H1 (cell line): ENCODE data around the gene SNX12. TPM values are rescaled to one million over a fixed set of nuclear protein-coding genes. Genes with fewer than 3 reads are reported as not detected.
A peak's percentile ranks its signal among the peaks of the same experiment; 100 is the strongest.

Source experiments
- CTCF ChIA-PET: fragments of 300-600 bp; sonication (Branson Sonifier 250); formaldehyde crosslinking; loops from one replicate; lab custom pipeline; 2021; ENCODE audit not compliant: partially characterized antibody; lab: Charles Lee
- POLR2A ChIA-PET: fragments of 300-600 bp; sonication (Branson Sonifier 250); formaldehyde crosslinking; loops from one replicate; lab custom pipeline; 2021; ENCODE audit warnings: inconsistent platforms; ENCODE audit not compliant: partially characterized antibody; lab: Charles Lee
- DNase-seq, 2 experiments: peaks; one replicate each; pipeline versions ENCODE4 v3.0.0 to v3.0.0-alpha.2; 2010 to 2022; ENCODE audit warnings: low spot score in 2 of 2, low read depth in 1 of 2, mixed read lengths in 1 of 2
- FAIRE-seq: peaks from 2 replicates; lab custom pipeline; 2011; peaks lifted over from hg19 to GRCh38; lab: Jason Lieb, UNC
- H2AFZ ChIP-seq: 2 replicates; pipeline ENCODE4 v1.8.1; 2012; ENCODE audit warnings: low read length, inconsistent platforms
- H2AK5ac ChIP-seq: 2 replicates; pipeline ENCODE4 v1.6.1; 2013; ENCODE audit warnings: low read depth, low read length
- H2BK120ac ChIP-seq: replicated peaks from 2 replicates; pipeline ENCODE3; 2013; ENCODE audit warnings: low read depth, low read length, inconsistent platforms
- H2BK12ac ChIP-seq: 2 replicates; pipeline ENCODE4 v1.6.1; 2013; ENCODE audit warnings: low read depth, low read length
- H2BK15ac ChIP-seq: 2 replicates; pipeline ENCODE4 v1.6.1; 2013; ENCODE audit warnings: low read length
- H2BK20ac ChIP-seq: 2 replicates; pipeline ENCODE4 v1.6.1; 2013; ENCODE audit warnings: low read length
- H2BK5ac ChIP-seq: 2 replicates; pipeline ENCODE4 v1.6.1; 2013; ENCODE audit warnings: low read depth, low read length
- H3K14ac ChIP-seq: 2 replicates; pipeline ENCODE4 v1.6.1; 2013; ENCODE audit warnings: inconsistent platforms; ENCODE audit not compliant: insufficient read length
- H3K18ac ChIP-seq: 2 replicates; pipeline ENCODE4 v1.6.1; 2013; ENCODE audit warnings: low read length; ENCODE audit errors: extremely low read depth
- H3K23ac ChIP-seq: 2 replicates; pipeline ENCODE4 v1.6.1; 2013; ENCODE audit warnings: inconsistent platforms; ENCODE audit not compliant: insufficient read length
- H3K23me2 ChIP-seq: 2 replicates; pipeline ENCODE4 v1.6.1; 2013; ENCODE audit warnings: low read depth, low read length
- H3K27ac ChIP-seq: 2 replicates; pipeline ENCODE4 v1.6.1; 2011; ENCODE audit warnings: low read depth, low read length, inconsistent platforms
- H3K27me3 ChIP-seq, 4 experiments: replicated peaks in 1 of 4; 1 replicate in 1 of 4; 2 replicates in 3 of 4; pipeline versions ENCODE4 v1.6.1 to v1.8.1; 2011 to 2013; ENCODE audit warnings: low read length in 3 of 4, mild to moderate bottlenecking in 3 of 4, inconsistent platforms in 2 of 4, mixed read lengths in 2 of 4, moderate library complexity in 1 of 4; ENCODE audit not compliant: control insufficient read depth in 3 of 4, insufficient read depth in 3 of 4; ENCODE audit errors: extremely low read depth in 1 of 4
- H3K36me3 ChIP-seq, 4 experiments: 2 replicates each; pipeline versions ENCODE4 v1.6.1 to v1.8.1; 2011 to 2013; ENCODE audit warnings: mild to moderate bottlenecking in 4 of 4, low read length in 3 of 4, moderate library complexity in 2 of 4, control low read depth in 1 of 4, inconsistent platforms in 1 of 4; ENCODE audit not compliant: insufficient read depth in 4 of 4, control insufficient read depth in 2 of 4
- H3K4ac ChIP-seq: replicated peaks from 2 replicates; pipeline ENCODE3; 2013; ENCODE audit warnings: low read length, low read depth, mixed read lengths, inconsistent platforms; ENCODE audit not compliant: insufficient read length
- H3K4me1 ChIP-seq, 4 experiments: replicated peaks in 1 of 4; 1 replicate in 1 of 4; 2 replicates in 3 of 4; pipeline versions ENCODE4 v1.6.1 to v1.8.1; 2011 to 2013; ENCODE audit warnings: low read length in 3 of 4, inconsistent platforms in 2 of 4, mixed read lengths in 1 of 4; ENCODE audit not compliant: insufficient read depth in 4 of 4, control insufficient read depth in 3 of 4
- H3K4me2 ChIP-seq, 2 experiments: 2 replicates each; pipeline versions ENCODE4 v1.6.1 to v1.8.1; 2011 to 2013; ENCODE audit warnings: low read depth in 2 of 2, low read length in 2 of 2, control low read depth in 1 of 2, inconsistent platforms in 1 of 2, mild to moderate bottlenecking in 1 of 2; ENCODE audit not compliant: insufficient read depth in 1 of 2
- H3K4me3 ChIP-seq, 4 experiments: fragments of 200-600, 300-600 bp in 1 of 4; sonication (generic), shearing (Covaris generic), sonication (Bioruptor Twin) in 1 of 4; 2 replicates each; pipeline versions ENCODE4 v1.5.1 to v1.8.1; 2011 to 2016; ENCODE audit warnings: low read length in 4 of 4, low read depth in 3 of 4, control low read depth in 2 of 4, inconsistent platforms in 2 of 4, mild to moderate bottlenecking in 2 of 4, mixed read lengths in 1 of 4, moderate library complexity in 1 of 4; ENCODE audit not compliant: insufficient read depth in 2 of 4; ENCODE audit errors: extremely low read depth in 1 of 4
- H3K56ac ChIP-seq: replicated peaks from 2 replicates; pipeline ENCODE3; 2013; ENCODE audit warnings: low read depth, mild to moderate bottlenecking, mixed read lengths, low read length, inconsistent platforms; ENCODE audit not compliant: insufficient read length
- H3K79me1 ChIP-seq: 2 replicates; pipeline ENCODE4 v1.6.1; 2013; ENCODE audit warnings: low read depth, low read length, control low read depth
- H3K79me2 ChIP-seq, 2 experiments: 2 replicates each; pipeline versions ENCODE4 v1.6.1 to v1.8.1; 2012 to 2013; ENCODE audit warnings: low read length in 2 of 2, mild to moderate bottlenecking in 2 of 2, inconsistent platforms in 1 of 2; ENCODE audit not compliant: insufficient read depth in 2 of 2, control insufficient read depth in 1 of 2
- H3K9ac ChIP-seq, 4 experiments: replicated peaks in 1 of 4; 1 replicate in 1 of 4; 2 replicates in 3 of 4; pipeline versions ENCODE4 v1.6.1 to v1.8.1; 2011 to 2013; ENCODE audit warnings: low read depth in 3 of 4, low read length in 3 of 4, control low read depth in 2 of 4, mild to moderate bottlenecking in 2 of 4, moderate library complexity in 2 of 4, inconsistent platforms in 1 of 4; ENCODE audit errors: extremely low read depth in 1 of 4
- H3K9me3 ChIP-seq, 2 experiments: 2 replicates each; pipeline versions ENCODE4 v1.6.1 to v1.8.1; 2012 to 2013; ENCODE audit warnings: mild to moderate bottlenecking in 2 of 2, moderate library complexity in 2 of 2, control low read depth in 1 of 2, inconsistent platforms in 1 of 2, low read depth in 1 of 2, low read length in 1 of 2, mixed read lengths in 1 of 2; ENCODE audit not compliant: insufficient read depth in 2 of 2
- H4K20me1 ChIP-seq, 2 experiments: replicated peaks in 1 of 2; 2 replicates each; pipeline versions ENCODE3 to v1.8.1; 2011 to 2013; ENCODE audit warnings: inconsistent platforms in 2 of 2, low read length in 2 of 2, mild to moderate bottlenecking in 1 of 2; ENCODE audit not compliant: insufficient read depth in 2 of 2, control insufficient read depth in 1 of 2
- H4K5ac ChIP-seq: 2 replicates; pipeline ENCODE4 v1.6.1; 2013; ENCODE audit warnings: low read length, low read depth, mixed read lengths, inconsistent platforms; ENCODE audit not compliant: insufficient read length
- H4K8ac ChIP-seq: 2 replicates; pipeline ENCODE4 v1.8.0; 2013; ENCODE audit warnings: mild to moderate bottlenecking, moderate library complexity, low read length, inconsistent platforms; ENCODE audit not compliant: insufficient read depth; ENCODE audit errors: extremely low read depth
- H4K91ac ChIP-seq: replicated peaks from 2 replicates; pipeline ENCODE3; 2013; ENCODE audit warnings: low read length, mixed read lengths, inconsistent platforms; ENCODE audit not compliant: insufficient read length
- BACH1 ChIP-seq: IDR thresholded peaks from 2 replicates; pipeline ENCODE4 v1.6.1; 2012; ENCODE audit warnings: low read length, improper control_type of control experiment
- CBX5 ChIP-seq: fragments of 300-800, 300-1000 bp; sonication (generic); IDR thresholded peaks from 2 replicates; pipeline ENCODE4 v1.7.1; 2016; ENCODE audit warnings: antibody characterized with exemption, low read length, low read depth
- CEBPB ChIP-seq: IDR thresholded peaks from 2 replicates; pipeline ENCODE4 v1.6.1; 2012; ENCODE audit warnings: low read depth, low read length
- JUND ChIP-seq: IDR thresholded peaks from 2 replicates; pipeline ENCODE4 v1.6.1; 2011; ENCODE audit warnings: mild to moderate bottlenecking, improper control_type of control experiment, low read length
- RFX5 ChIP-seq: IDR thresholded peaks from 2 replicates; pipeline ENCODE4 v1.6.1; 2011; ENCODE audit warnings: low read depth, low read length, improper control_type of control experiment, borderline replicate concordance
- TCF12 ChIP-seq: IDR thresholded peaks from 2 replicates; pipeline ENCODE4 v1.6.1; 2011; ENCODE audit warnings: low read depth, mild to moderate bottlenecking, low read length
- USF2 ChIP-seq: IDR thresholded peaks from 2 replicates; pipeline ENCODE4 v1.6.1; 2011; ENCODE audit warnings: low read length, improper control_type of control experiment
- WGBS, 2 experiments: shearing (Covaris generic) in 1 of 2; methylation state at CpG; one replicate each; pipeline versions ENCODE4 v1.1.6 to v1.1.7; 2013 to 2015; ENCODE audit warnings: low lambda C conversion rate in 2 of 2, mixed read lengths in 2 of 2, inconsistent platforms in 1 of 2, low coverage in 1 of 2, missing lambda C conversion rate in 1 of 2; ENCODE audit not compliant: insufficient replicate concordance in 2 of 2, insufficient coverage in 1 of 2, insufficient read length in 1 of 2; ENCODE audit errors: extremely low coverage in 1 of 2, missing lambda C conversion rate in 1 of 2; 5-methylcytosine and 5-hydroxymethylcytosine counted together
- long read RNA-seq, 2 experiments: library from RNA in 1 of 2; library from capped mRNA in 1 of 2; stranded (forward); transcript quantifications; one replicate each; pipeline ENCODE4 v2.0.0, GENCODE V29; 2021; ENCODE audit warnings: inconsistent platforms in 1 of 2
- polyA minus RNA-seq, 3 experiments: library from RNA; depleted of rRNA, polyadenylated mRNA; stranded (reverse); fragments of >200 nt; gene quantifications; 1 replicate in 2 of 3; 2 replicates in 1 of 3; pipeline ENCODE4 v1.2.3, GENCODE V29; 2011
- polyA plus RNA-seq, 7 experiments: library from polyadenylated mRNA; depleted of rRNA in 3 of 7; stranded (reverse) in 5 of 7; unstranded in 2 of 7; fragments of >200 nt in 5 of 7; fragments of 200-250 nt in 2 of 7; gene quantifications; 1 replicate in 5 of 7; 2 replicates in 1 of 7; 4 replicates in 1 of 7; pipeline versions ENCODE4 v1.2.1 to v1.2.3, GENCODE V29; 2011 to 2013; ENCODE audit warnings: missing spikeins in 2 of 7, mixed read lengths in 2 of 7
- total RNA-seq: library from RNA; stranded (reverse); fragmentation: NEBNext Ultra II Directional; extraction: Animal tissue kit (Norgen Biotek cat#: 25700); gene quantifications from 2 replicates; pipeline ENCODE4 v1.2.1, GENCODE V29; 2021

The SNX12 gene
- total RNA-seq (74.2 and 81.2 TPM in 2 replicates), polyA plus RNA-seq (2011; rRNA removed) (65.3 and 72.1 TPM in 2 replicates), polyA minus RNA-seq (2011; rRNA and poly(A)+ RNA removed) (71.1 and 84.9 TPM in 2 replicates)
- 56.7 TPM for polyA plus RNA-seq (2011; cell fraction: cytosol; rRNA removed)
- 42.4 TPM for polyA plus RNA-seq (2011; cell fraction: nucleus; rRNA removed)
- polyA plus RNA-seq (2012, experiment 1 of 2), result 51.3 to 66.0 TPM (median 58.8 TPM) in 4 replicates
- polyA plus RNA-seq (2012, experiment 2 of 2), result 69.5 TPM
- 63.2 TPM for polyA plus RNA-seq (2013, experiment 1 of 2)
- polyA plus RNA-seq (2013, experiment 2 of 2), result 59.0 TPM
- 38.3 TPM for polyA minus RNA-seq (2011; cell fraction: cytosol; rRNA and poly(A)+ RNA removed)
- 26.1 TPM for polyA minus RNA-seq (2011; cell fraction: nucleus; rRNA and poly(A)+ RNA removed)
- long read RNA-seq, experiment 1, transcript SNX12-202 (4 exons, 2,376 nt), result major isoform, 32 of 72 reads
- long read RNA-seq, experiment 1, partial matches to known transcripts, result 3 of 72 reads
- long read RNA-seq, experiment 1, other reads (novel, unspliced or antisense), result 37 of 72 reads
- long read RNA-seq, experiment 2, partial matches to known transcripts, result 0 of 6 reads
- long read RNA-seq, experiment 2, other reads (novel, unspliced or antisense), result 5 of 6 reads

GRCh38 chrX:71068044-71068918 is at the start of gene SNX12:
Gene SNX12 (minus strand): TSS chrX:71068334. CDS start chrX:71068306, 28 bp downstream.
- H3K79me1 ChIP-seq, result no peaks in the 10 kb centered on the region
- peak within 1 kb of the TSS; percentile 99 for H2AFZ ChIP-seq
- H3K18ac ChIP-seq, result no peak within 1 kb of the TSS; the same call in 1 of the 2 replicates
- no peaks in the 10 kb centered on the region; a peak in 2 of 7 replicates for H3K4me1 ChIP-seq
- H4K20me1 ChIP-seq, result no peaks in the 10 kb centered on the region
- H2BK12ac ChIP-seq, result no peak within 1 kb of the TSS
- H2BK15ac ChIP-seq, result no peak within 1 kb of the TSS
- FAIRE-seq (peak; percentile 86), DNase-seq (peak; percentile 83)
- H3K14ac ChIP-seq, result no peak within 1 kb of the TSS
- H3K27me3 ChIP-seq, result no peaks in the 10 kb centered on the region
- H2BK120ac ChIP-seq, result no peak within 1 kb of the TSS
- H4K91ac ChIP-seq, result no peak within 1 kb of the TSS
- H2BK5ac ChIP-seq, result peak within 1 kb of the TSS; percentile 40; the same call in 1 of the 2 replicates
- H3K23ac ChIP-seq, result no peak within 1 kb of the TSS
- H3K4me2 ChIP-seq, result peak within 1 kb of the TSS; percentile 72 to 89
- H3K56ac ChIP-seq, result no peak within 1 kb of the TSS
- no peak within 1 kb of the TSS for H2BK20ac ChIP-seq
- H3K4ac ChIP-seq, result no peak within 1 kb of the TSS
- peaks cover 0 to 34% of the 10 kb centered on the region in 2 experiments; a peak in 3 of 4 replicates for H3K79me2 ChIP-seq
- ChIA-PET POLR2A (interaction anchor here (0.5 to 1.4 kb wide), 6 partner anchors 10 to 156 kb away, joined by 3 to 9 read pairs (median 4); partner anchors contain the start of gene MED12), CTCF (interaction anchor here (0.6 to 1.5 kb wide), 3 partner anchors 17 to 61 kb away, joined by 3 read pairs; no protein-coding TSS in a partner anchor)
- peak within 1 kb of the TSS; percentile 86 for H4K5ac ChIP-seq
- peak within 1 kb of the TSS; percentile 94; the same call in 1 of the 2 replicates for H4K8ac ChIP-seq
- H2AK5ac ChIP-seq, result no peak within 1 kb of the TSS
- H3K27ac ChIP-seq, result peak within 1 kb of the TSS; percentile 73; the same call in 1 of the 2 replicates
- no peaks in the 10 kb centered on the region; the same call in 1 of the 2 replicates for H3K23me2 ChIP-seq
- H3K36me3 ChIP-seq, result no peaks in the 10 kb centered on the region
- H3K4me3 ChIP-seq, result peak within 1 kb of the TSS; percentile 61 to 98 (median 85)
- H3K9me3 ChIP-seq, result no peaks in the 10 kb centered on the region
- WGBS, 2 experiments, result 3% methylated on average over 17 of the region's 73 CpGs; no CpG with 5 or more reads in 1 of the 2 experiments
- H3K9ac ChIP-seq, result peak within 1 kb of the TSS; percentile 40 to 75 (median 56)
- TF ChIP-seq CEBPB (no peak), TCF12 (no peak), RFX5 (peak; percentile 82), CBX5 (no peak), BACH1 (peak; percentile 49), JUND (peak; percentile 76), USF2 (no peak)
